HG03575 (cell line): ENCODE measurements around the gene SUPV3L1.
"Not testable (repeated sequence)": the region's sequence is repeated elsewhere in the genome, so short reads cannot be mapped to it uniquely, and the experiment has no call there.

Experiments used
- ATAC-seq: cut with Tn5 transposase; IDR thresholded peaks from one replicate; pipeline ENCODE4 v1.9.1; 2021; ENCODE audit not compliant: unreplicated experiment, insufficient number of reproducible peaks, low FRiP score; ENCODE audit errors: extremely low read depth

Gene SUPV3L1

GRCh38 chr10:69246581-69247312, 66.7 kb downstream of the SUPV3L1 start:
- ATAC-seq, result no peak

GRCh38 chr10:69247313-69247710, 67.3 kb downstream of the SUPV3L1 start:
- ATAC-seq, result no peak

- ATAC-seq, result no peak
Measured at GRCh38 chr10:69248117-69248730, 68.2 kb downstream of the SUPV3L1 start.

GRCh38 chr10:69250041-69250440, 70.0 kb downstream of the SUPV3L1 start:
- no peak for ATAC-seq

- not testable (repeated sequence) for ATAC-seq
Measured at GRCh38 chr10:69251417-69251816, 71.4 kb downstream of the SUPV3L1 start.

- ATAC-seq, result no peak
Measured at GRCh38 chr10:69253171-69253570, 73.1 kb downstream of the SUPV3L1 start.

- no peak for ATAC-seq
Measured at GRCh38 chr10:69254877-69255276, 74.8 kb downstream of the SUPV3L1 start.
